ENCODE data around the gene PNMT.

PNMT gene

GRCh38 chr17:39641883-39642282 is 26.4 kb upstream of the PNMT start:
- TF ChIP-seq, protein P1, sequence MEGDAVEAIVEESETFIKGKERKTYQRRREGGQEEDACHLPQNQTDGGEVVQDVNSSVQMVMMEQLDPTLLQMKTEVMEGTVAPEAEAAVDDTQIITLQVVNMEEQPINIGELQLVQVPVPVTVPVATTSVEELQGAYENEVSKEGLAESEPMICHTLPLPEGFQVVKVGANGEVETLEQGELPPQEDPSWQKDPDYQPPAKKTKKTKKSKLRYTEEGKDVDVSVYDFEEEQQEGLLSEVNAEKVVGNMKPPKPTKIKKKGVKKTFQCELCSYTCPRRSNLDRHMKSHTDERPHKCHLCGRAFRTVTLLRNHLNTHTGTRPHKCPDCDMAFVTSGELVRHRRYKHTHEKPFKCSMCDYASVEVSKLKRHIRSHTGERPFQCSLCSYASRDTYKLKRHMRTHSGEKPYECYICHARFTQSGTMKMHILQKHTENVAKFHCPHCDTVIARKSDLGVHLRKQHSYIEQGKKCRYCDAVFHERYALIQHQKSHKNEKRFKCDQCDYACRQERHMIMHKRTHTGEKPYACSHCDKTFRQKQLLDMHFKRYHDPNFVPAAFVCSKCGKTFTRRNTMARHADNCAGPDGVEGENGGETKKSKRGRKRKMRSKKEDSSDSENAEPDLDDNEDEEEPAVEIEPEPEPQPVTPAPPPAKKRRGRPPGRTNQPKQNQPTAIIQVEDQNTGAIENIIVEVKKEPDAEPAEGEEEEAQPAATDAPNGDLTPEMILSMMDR (IDR thresholded peaks at IDR 0.05; ENCODE audit: extremely low read depth, missing control alignments): no peak
- DNase-seq (ENCODE audit: low spot score): no peak

- DNase-seq (ENCODE audit: low spot score): no peak
- TF ChIP-seq, protein P1 (IDR thresholded peaks at IDR 0.05; ENCODE audit: extremely low read depth, missing control alignments): no peak
These were observed 25.8 kb upstream of the PNMT start for GRCh38 chr17:39642291-39643074.

- TF ChIP-seq, protein P1 (IDR thresholded peaks at IDR 0.05; ENCODE audit: extremely low read depth, missing control alignments): no peak
- no peak for DNase-seq (ENCODE audit: low spot score)
These were observed 25.0 kb upstream of the PNMT start for GRCh38 chr17:39643271-39643670.

GRCh38 chr17:39647256-39647655 is 21.0 kb upstream of the PNMT start:
- TF ChIP-seq, protein P1 (IDR thresholded peaks at IDR 0.05; ENCODE audit: extremely low read depth, missing control alignments): no peak

DNA sequence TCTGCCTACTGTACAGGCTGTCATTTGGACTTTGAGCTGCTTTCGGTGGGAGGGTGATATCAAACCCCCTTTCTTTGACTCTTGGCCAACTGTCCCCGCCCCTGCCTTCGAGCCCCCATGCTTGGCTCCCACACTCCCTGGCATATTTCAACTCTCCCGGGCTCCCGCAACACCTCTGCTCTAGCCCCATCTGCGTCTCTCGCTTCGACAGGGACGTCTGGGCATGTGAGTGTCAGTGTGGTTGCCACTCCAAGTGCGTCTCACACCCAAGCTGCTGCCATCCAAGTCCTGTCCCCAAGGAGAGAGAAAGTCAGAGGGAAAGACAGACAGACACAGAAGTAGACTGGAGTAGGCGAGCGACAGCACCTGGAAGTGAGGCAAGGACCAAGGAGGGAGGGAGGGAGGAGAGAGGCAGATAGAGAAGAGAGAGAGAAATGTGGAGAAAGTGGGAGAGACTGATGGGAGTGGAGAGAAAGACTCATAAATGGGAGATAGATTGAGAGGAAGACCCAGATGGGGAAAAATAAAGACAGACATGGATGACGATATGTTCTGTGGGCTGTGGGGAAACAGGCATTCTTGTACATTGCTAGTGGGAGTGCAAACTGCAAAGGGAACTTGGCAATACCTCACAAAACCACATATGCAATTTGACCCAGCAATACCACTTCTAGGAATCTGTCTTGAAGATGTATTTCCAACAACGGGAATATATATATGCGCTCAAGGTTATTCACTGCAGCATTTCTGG is 19.5 kb upstream of the PNMT start:
- no peak for DNase-seq (ENCODE audit: low spot score)
- TF ChIP-seq, protein P1 (IDR thresholded peaks at IDR 0.05; ENCODE audit: extremely low read depth, missing control alignments): no peak

More at GRCh38 chr17:39647256-39647655, 21.0 kb upstream of the PNMT start:
- DNase-seq (ENCODE audit: low spot score): no peak

DNA sequence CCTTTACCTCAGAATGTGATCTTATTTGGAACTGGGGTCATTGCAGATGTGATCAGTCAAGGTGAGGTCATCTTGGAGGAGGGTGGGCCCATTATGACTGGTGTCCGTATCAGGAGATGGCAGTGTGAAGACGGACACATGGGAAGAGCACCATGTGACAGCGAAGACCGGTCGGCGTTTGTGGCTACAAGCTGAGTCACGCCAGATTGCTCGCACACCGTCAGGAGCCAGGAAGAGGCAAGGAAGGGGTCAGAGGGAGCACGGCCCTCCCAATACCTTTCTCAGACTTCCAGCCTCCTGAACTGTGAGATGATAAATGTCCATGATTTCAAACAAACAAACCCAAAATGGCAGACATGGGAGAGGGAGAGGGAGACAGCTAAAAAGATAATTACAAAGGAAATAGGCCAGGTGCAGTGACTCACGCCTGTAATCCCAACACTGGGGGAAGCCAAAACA is 18.1 kb upstream of the PNMT start:
- TF ChIP-seq, protein P1 (IDR thresholded peaks at IDR 0.05; ENCODE audit: extremely low read depth, missing control alignments): no peak
- no peak for DNase-seq (ENCODE audit: low spot score)
